ENCODE measurements around the gene WNT3A.

- no peak for TF ChIP-seq CTCF (conservative IDR thresholded peaks at IDR 0.05)
- no peak for TF ChIP-seq EZH2 (IDR thresholded peaks at IDR 0.05; ENCODE audit: low read depth)
Measured at GRCh38 chr1:228094432-228095016, 87.7 kb downstream of the WNT3A start.
